T-helper 1 cell treated with Interleukin-12 subunit alpha and Interleukin-12 subunit beta and Interleukin-4 antibody, amounts not matched to agents 30 μg/mL and 1 μg/mL, for 36 hours (primary cell): Measurements from ENCODE around the gene CTH.
"Not testable (repeated sequence)": the region's sequence is repeated elsewhere in the genome, so short reads cannot be mapped to it uniquely, and the experiment has no call there.

Experiments used
- H3K27ac Mint-ChIP-seq: one replicate; pipeline ENCODE4 v1.8.0; 2021; ENCODE audit warnings: mild to moderate bottlenecking, mixed read lengths
- H3K27me3 Mint-ChIP-seq: one replicate; pipeline ENCODE4 v1.8.0; 2021; ENCODE audit warnings: low read depth, mixed read lengths
- H3K36me3 Mint-ChIP-seq: one replicate; pipeline ENCODE4 v1.8.0; 2021; ENCODE audit warnings: low read depth, mixed read lengths
- H3K4me1 Mint-ChIP-seq: one replicate; pipeline ENCODE4 v1.8.0; 2021; ENCODE audit warnings: low read depth, mixed read lengths
- H3K4me3 Mint-ChIP-seq: one replicate; pipeline ENCODE4 v1.8.0; 2021; ENCODE audit warnings: mild to moderate bottlenecking, moderate library complexity, mixed read lengths
- H3K9me3 Mint-ChIP-seq: one replicate; pipeline ENCODE4 v1.8.0; 2021; ENCODE audit warnings: mixed read lengths

Gene CTH

GRCh38 chr1:70455291-70455690 lies 44.2 kb downstream of the CTH start:
- Mint-ChIP-seq H3K27ac (no peak overlapping the region), H3K4me3 (no peak overlapping the region), H3K9me3 (no peaks in the 10 kb centered on the region), H3K4me1 (no peaks in the 10 kb centered on the region), H3K36me3 (no peaks in the 10 kb centered on the region), H3K27me3 (peaks cover 4% of the 10 kb centered on the region)

DNA sequence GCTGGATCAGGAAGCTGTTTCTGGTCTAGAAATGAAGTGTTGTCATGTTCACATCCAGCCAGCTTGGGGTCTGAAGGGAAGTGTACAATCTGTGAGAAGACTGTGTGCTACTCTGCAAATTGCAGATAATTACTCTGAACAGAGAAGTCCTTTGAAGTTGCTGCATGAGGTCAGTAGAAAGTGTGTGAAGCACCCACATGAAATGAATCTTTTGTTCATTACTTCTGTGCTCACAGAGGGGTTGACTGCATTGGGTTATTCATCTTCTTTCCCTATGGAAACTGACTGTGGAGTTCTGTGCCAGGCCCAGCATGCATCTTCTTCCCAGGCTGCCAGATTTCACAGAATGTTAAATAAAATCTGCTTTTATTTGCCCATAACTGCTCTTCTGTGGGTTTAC lies 47.1 kb downstream of the CTH start:
- Mint-ChIP-seq H3K36me3 (no peaks in the 10 kb centered on the region), H3K27ac (no peak overlapping the region), H3K27me3 (peaks cover 4% of the 10 kb centered on the region), H3K9me3 (no peaks in the 10 kb centered on the region), H3K4me3 (no peak overlapping the region), H3K4me1 (no peaks in the 10 kb centered on the region)

DNA sequence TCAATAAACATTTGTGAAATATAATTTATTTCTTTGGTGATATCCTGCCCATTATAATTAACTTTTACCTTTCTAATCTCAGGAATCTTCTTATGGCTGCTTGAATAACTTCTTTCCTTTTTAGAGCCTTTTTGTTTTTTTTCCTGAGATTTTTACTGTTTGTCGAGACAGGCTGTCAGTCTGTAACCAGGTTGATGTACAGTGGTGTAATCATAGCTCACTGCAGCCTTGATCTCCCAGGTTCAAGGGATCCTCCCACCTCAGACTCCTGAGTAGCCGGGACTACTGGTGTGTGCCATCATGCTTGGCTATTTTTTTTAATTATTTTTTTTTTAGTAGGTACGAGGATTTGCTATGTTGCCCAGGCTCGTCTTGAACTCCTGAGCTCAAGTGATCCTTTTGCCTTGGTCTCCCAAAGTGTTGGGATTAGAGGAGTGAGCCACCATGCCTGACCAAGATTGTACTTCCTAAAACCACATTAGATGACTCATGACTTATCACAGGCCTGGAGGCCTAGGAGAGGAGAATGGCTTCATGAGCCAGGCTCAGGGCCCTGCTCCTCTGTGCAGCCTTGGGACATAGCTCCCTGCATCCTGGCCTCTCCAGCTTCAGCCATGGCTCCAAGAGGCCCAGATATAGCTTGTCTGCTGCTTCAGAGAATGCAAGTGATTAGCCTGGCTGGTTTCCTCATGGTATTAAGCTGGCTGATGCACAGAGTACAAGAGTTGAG lies 48.6 kb downstream of the CTH start:
- Mint-ChIP-seq H3K4me3 (no peak overlapping the region), H3K27ac (no peak overlapping the region)

GRCh38 chr1:70460740-70461713 lies 50.0 kb downstream of the CTH start:
- H3K4me1 Mint-ChIP-seq, H3K36me3 Mint-ChIP-seq, H3K27ac Mint-ChIP-seq, H3K27me3 Mint-ChIP-seq, H3K9me3 Mint-ChIP-seq, H3K4me3 Mint-ChIP-seq: not testable (repeated sequence)

More for the DNA sequence above, 48.6 kb downstream of the CTH start:
- Mint-ChIP-seq H3K4me1 (no peaks in the 10 kb centered on the region), H3K36me3 (no peaks in the 10 kb centered on the region), H3K9me3 (no peaks in the 10 kb centered on the region), H3K27me3 (peaks cover 4% of the 10 kb centered on the region)

DNA sequence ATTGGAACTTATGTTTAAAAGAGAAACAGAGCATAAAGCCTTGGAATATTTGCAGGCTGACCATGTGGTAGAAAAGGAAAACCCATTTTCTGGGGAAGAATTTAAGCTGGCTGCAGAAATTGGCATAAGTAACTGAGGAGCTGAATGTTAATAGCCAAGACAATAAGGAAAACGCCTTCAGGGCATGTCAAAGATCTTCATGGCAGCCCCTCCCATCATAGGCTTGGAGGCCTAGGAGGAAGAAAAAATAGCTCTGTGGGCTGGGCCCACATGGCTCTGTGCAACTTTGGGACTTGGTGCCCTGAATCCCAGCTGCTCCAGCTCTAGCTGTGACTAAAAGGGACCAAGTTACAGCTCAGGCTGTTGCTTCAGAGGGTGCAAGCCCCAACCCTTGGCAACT lies 51.5 kb downstream of the CTH start:
- no peak overlapping the region for H3K4me3 Mint-ChIP-seq
- H3K4me1 Mint-ChIP-seq: no peaks in the 10 kb centered on the region
- no peaks in the 10 kb centered on the region for H3K9me3 Mint-ChIP-seq
- no peak overlapping the region for H3K27ac Mint-ChIP-seq
- H3K27me3 Mint-ChIP-seq: no peaks in the 10 kb centered on the region
- H3K36me3 Mint-ChIP-seq: no peaks in the 10 kb centered on the region

GRCh38 chr1:70465911-70466310 lies 54.8 kb downstream of the CTH start:
- Mint-ChIP-seq H3K9me3 (no peaks in the 10 kb centered on the region), H3K36me3 (no peaks in the 10 kb centered on the region), H3K4me1 (no peaks in the 10 kb centered on the region), H3K27me3 (peaks cover 4% of the 10 kb centered on the region), H3K27ac (no peak overlapping the region), H3K4me3 (no peak overlapping the region)

- no peaks in the 10 kb centered on the region for H3K36me3 Mint-ChIP-seq
- no peak overlapping the region for H3K27ac Mint-ChIP-seq
- no peak overlapping the region for H3K4me3 Mint-ChIP-seq
- no peaks in the 10 kb centered on the region for H3K4me1 Mint-ChIP-seq
- peaks cover 4% of the 10 kb centered on the region for H3K27me3 Mint-ChIP-seq
- H3K9me3 Mint-ChIP-seq: no peaks in the 10 kb centered on the region
These were observed 56.5 kb downstream of the CTH start for GRCh38 chr1:70467531-70467930.

- H3K9me3 Mint-ChIP-seq: no peaks in the 10 kb centered on the region
- no peaks in the 10 kb centered on the region for H3K4me1 Mint-ChIP-seq
- H3K27ac Mint-ChIP-seq: no peak overlapping the region
- peaks cover 4% of the 10 kb centered on the region for H3K27me3 Mint-ChIP-seq
- H3K4me3 Mint-ChIP-seq: no peak overlapping the region
- H3K36me3 Mint-ChIP-seq: no peaks in the 10 kb centered on the region
These were observed 57.1 kb downstream of the CTH start for GRCh38 chr1:70468180-70468579.

DNA sequence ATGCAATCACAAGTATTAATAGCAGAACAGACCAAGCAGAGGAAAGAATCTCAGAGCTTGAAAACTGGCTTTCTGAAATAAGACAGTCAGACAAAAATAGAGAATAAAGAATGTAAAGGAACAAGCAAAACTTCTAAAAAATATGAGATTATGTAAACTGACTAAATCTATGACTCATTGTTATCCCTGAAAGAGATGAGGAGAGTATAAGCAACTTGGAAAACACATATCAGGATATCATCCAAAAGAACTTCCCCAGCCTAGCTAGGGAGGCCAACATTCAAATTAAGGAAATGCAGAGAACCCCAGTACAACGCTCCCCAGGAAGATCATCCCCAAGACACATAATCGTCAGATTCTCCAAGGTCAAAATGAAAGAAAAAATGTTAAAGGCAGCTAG lies 58.1 kb downstream of the CTH start:
- H3K9me3 Mint-ChIP-seq, H3K4me3 Mint-ChIP-seq, H3K36me3 Mint-ChIP-seq, H3K27ac Mint-ChIP-seq, H3K27me3 Mint-ChIP-seq, H3K4me1 Mint-ChIP-seq: not testable (repeated sequence)

- H3K27me3 Mint-ChIP-seq: peaks cover 3% of the 10 kb centered on the region
- no peaks in the 10 kb centered on the region for H3K36me3 Mint-ChIP-seq
- no peaks in the 10 kb centered on the region for H3K4me1 Mint-ChIP-seq
- H3K9me3 Mint-ChIP-seq: no peaks in the 10 kb centered on the region
- no peak overlapping the region for H3K27ac Mint-ChIP-seq
- H3K4me3 Mint-ChIP-seq: no peak overlapping the region
These were observed 64.0 kb downstream of the CTH start for GRCh38 chr1:70475023-70475422.

- H3K4me3 Mint-ChIP-seq: no peak overlapping the region
- no peaks in the 10 kb centered on the region for H3K4me1 Mint-ChIP-seq
- no peaks in the 10 kb centered on the region for H3K9me3 Mint-ChIP-seq
- H3K27ac Mint-ChIP-seq: no peak overlapping the region
- H3K27me3 Mint-ChIP-seq: no peaks in the 10 kb centered on the region
- H3K36me3 Mint-ChIP-seq: no peaks in the 10 kb centered on the region
These were observed 66.0 kb downstream of the CTH start for GRCh38 chr1:70477090-70477489.

DNA sequence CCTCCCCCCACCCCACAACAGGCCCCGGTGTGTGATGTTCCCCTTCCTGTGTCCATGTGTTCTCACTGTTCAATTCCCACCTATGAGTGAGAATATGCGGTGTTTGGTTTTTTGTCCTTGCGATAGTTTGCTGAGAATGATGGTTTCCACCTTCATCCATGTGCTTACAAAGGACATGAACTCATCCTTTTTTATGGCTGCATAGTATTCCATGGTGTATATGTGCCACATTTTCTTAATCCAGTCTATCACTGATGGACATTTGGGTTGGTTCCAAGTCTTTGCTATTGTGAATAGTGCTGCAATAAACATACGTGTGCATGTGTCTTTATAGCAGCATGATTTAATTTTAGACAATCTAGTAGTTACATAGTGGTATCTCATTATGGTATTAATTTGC lies 66.8 kb downstream of the CTH start:
- H3K36me3 Mint-ChIP-seq, H3K9me3 Mint-ChIP-seq, H3K4me1 Mint-ChIP-seq, H3K27ac Mint-ChIP-seq, H3K27me3 Mint-ChIP-seq, H3K4me3 Mint-ChIP-seq: not testable (repeated sequence)

DNA sequence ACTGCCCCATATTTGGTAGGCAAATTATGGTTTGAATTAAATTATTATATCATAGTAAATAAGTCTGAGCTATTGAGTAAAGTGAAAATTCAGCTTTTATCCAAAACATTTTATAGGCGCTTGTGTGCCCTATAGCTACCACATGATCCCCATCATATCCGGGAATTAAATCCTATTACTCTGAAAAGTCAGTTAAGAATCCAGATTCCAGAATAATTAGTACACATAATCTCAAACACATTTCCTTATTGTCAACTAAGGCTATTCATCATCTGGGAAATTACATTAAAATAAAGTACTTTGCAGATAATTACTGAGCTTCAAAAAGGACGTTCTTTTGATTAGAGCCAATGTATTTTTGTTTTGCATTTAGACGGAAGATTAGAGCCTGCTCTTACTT lies 72.3 kb downstream of the CTH start:
- Mint-ChIP-seq H3K4me3 (no peak overlapping the region), H3K27ac (no peak overlapping the region), H3K4me1 (no peaks in the 10 kb centered on the region), H3K36me3 (no peaks in the 10 kb centered on the region), H3K27me3 (no peaks in the 10 kb centered on the region), H3K9me3 (no peaks in the 10 kb centered on the region)

DNA sequence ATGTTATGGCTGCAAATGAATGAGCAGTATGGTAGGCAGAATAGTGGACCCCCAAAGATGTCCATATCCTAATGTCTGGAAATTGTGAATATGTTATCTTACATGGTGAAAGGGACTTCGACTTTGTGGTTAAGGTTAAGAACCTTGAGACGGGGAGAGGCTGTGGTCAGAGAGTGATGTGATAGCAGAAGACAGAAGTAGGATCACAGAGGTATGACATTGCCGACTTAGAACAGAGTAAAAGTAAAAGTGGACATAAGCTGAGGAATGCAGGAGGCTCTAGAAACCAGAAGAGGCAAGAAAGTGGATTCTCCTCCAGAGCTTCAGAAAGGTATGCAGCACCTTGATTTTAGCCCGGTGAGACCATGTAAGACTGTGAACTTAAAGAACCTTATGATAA lies 74.6 kb downstream of the CTH start:
- Mint-ChIP-seq H3K4me3 (no peak overlapping the region), H3K27ac (no peak overlapping the region), H3K36me3 (no peaks in the 10 kb centered on the region), H3K9me3 (no peaks in the 10 kb centered on the region), H3K27me3 (no peaks in the 10 kb centered on the region), H3K4me1 (no peaks in the 10 kb centered on the region)
